ENCODE results near the gene RXRB. TPM values are rescaled to one million over a fixed set of nuclear protein-coding genes. Genes with fewer than 3 reads are reported as not detected.

Gene RXRB
- total and polyA plus RNA-seq, 2 of the 13 experiments (the other 11 are each of a cell fraction or from before 2014, with no cell fraction given) = 26.7 to 55.7 TPM

DNA sequence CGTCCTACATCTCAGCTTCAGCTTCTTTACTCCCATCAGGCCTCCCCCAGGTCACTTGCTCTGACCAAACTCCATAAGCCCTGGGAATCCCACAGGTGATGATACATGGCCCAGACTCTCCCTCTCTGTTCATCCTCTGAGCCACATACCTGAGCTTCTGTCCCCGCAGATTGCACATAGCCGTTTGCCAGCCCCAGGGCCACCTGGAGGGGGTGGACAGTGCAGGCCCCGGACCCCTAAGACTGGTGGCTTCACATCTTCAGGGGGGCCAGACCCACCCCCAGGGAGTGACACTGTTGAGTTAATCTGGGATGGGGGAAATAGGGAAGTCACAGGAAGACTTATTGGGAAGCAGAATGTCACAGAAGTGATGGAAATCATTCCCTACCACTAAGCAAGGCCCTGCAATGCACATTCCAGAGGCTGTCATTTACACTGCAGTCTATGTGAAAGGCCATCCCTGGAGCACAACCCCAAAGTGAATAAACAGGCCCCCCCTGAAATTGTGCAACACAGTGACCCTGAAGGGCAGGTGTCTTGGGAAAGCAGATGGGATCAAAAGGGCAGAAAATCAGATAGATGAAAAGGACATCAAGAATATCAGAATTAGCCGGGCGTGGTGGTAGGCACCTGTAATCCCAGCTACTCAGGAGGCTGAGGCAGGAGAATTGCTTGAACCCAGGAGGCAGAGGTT, 2.2 kb downstream of the RXRB start (continued):
- TF ChIP-seq, protein P1, sequence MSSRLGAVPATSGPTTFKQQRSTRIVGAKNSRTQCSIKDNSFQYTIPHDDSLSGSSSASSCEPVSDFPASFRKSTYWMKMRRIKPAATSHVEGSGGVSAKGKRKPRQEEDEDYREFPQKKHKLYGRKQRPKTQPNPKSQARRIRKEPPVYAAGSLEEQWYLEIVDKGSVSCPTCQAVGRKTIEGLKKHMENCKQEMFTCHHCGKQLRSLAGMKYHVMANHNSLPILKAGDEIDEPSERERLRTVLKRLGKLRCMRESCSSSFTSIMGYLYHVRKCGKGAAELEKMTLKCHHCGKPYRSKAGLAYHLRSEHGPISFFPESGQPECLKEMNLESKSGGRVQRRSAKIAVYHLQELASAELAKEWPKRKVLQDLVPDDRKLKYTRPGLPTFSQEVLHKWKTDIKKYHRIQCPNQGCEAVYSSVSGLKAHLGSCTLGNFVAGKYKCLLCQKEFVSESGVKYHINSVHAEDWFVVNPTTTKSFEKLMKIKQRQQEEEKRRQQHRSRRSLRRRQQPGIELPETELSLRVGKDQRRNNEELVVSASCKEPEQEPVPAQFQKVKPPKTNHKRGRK (CRISPR knock-in tag; IDR thresholded peaks at IDR 0.05) = no peak
- TF ChIP-seq TBX2 (CRISPR knock-in tag; IDR thresholded peaks at IDR 0.05; ENCODE audit: borderline replicate concordance) = peak; percentile 84; the same call in 1 of the 2 replicates
- TF ChIP-seq AGO1 (IDR thresholded peaks at IDR 0.05; ENCODE audit: low read depth, low read length, poor library complexity, severe bottlenecking) = no peak
- TF ChIP-seq FOXA3 (CRISPR knock-in tag; IDR thresholded peaks at IDR 0.05) = peak; percentile 97
- TF ChIP-seq ZFP90 (CRISPR knock-in tag; IDR thresholded peaks at IDR 0.05; ENCODE audit: borderline replicate concordance) = no peak; the same call in 1 of the 2 replicates
- TF ChIP-seq TBP (CRISPR knock-in tag; IDR thresholded peaks at IDR 0.05) = no peak
- TF ChIP-seq, protein P2, sequence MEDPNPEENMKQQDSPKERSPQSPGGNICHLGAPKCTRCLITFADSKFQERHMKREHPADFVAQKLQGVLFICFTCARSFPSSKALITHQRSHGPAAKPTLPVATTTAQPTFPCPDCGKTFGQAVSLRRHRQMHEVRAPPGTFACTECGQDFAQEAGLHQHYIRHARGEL (CRISPR knock-in tag; IDR thresholded peaks at IDR 0.05) = peak; percentile 66; the same call in 1 of the 2 replicates
- no peak for TF ChIP-seq ZNF777 (CRISPR knock-in tag; IDR thresholded peaks at IDR 0.05)
- no peak for TF ChIP-seq ZNF20 (CRISPR knock-in tag; IDR thresholded peaks at IDR 0.05)
- TF ChIP-seq, protein P3, sequence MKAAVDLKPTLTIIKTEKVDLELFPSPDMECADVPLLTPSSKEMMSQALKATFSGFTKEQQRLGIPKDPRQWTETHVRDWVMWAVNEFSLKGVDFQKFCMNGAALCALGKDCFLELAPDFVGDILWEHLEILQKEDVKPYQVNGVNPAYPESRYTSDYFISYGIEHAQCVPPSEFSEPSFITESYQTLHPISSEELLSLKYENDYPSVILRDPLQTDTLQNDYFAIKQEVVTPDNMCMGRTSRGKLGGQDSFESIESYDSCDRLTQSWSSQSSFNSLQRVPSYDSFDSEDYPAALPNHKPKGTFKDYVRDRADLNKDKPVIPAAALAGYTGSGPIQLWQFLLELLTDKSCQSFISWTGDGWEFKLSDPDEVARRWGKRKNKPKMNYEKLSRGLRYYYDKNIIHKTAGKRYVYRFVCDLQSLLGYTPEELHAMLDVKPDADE (CRISPR knock-in tag; IDR thresholded peaks at IDR 0.05) = no peak
- TF ChIP-seq ZNF841 (CRISPR knock-in tag; IDR thresholded peaks at IDR 0.05; ENCODE audit: borderline replicate concordance) = no peak
- TF ChIP-seq ZNF607 (CRISPR knock-in tag; IDR thresholded peaks at IDR 0.05; ENCODE audit: borderline replicate concordance) = 0 out of 2 replicates have a peak, but pooled peaks have one; percentile 51
- peak; percentile 50; the same call in 1 of the 2 replicates for TF ChIP-seq ZNF264 (CRISPR knock-in tag; IDR thresholded peaks at IDR 0.05)
- TF ChIP-seq PAWR (CRISPR knock-in tag; IDR thresholded peaks at IDR 0.05; ENCODE audit: borderline replicate concordance) = no peak
- TF ChIP-seq SMAD3 (CRISPR knock-in tag; IDR thresholded peaks at IDR 0.05) = peak; percentile 98
- no peak for TF ChIP-seq GABPA (IDR thresholded peaks at IDR 0.05; ENCODE audit: low read depth, low read length)
- no peak for TF ChIP-seq GABPA (CRISPR knock-in tag; IDR thresholded peaks at IDR 0.05; ENCODE audit: low read depth)
- TF ChIP-seq, protein P4, sequence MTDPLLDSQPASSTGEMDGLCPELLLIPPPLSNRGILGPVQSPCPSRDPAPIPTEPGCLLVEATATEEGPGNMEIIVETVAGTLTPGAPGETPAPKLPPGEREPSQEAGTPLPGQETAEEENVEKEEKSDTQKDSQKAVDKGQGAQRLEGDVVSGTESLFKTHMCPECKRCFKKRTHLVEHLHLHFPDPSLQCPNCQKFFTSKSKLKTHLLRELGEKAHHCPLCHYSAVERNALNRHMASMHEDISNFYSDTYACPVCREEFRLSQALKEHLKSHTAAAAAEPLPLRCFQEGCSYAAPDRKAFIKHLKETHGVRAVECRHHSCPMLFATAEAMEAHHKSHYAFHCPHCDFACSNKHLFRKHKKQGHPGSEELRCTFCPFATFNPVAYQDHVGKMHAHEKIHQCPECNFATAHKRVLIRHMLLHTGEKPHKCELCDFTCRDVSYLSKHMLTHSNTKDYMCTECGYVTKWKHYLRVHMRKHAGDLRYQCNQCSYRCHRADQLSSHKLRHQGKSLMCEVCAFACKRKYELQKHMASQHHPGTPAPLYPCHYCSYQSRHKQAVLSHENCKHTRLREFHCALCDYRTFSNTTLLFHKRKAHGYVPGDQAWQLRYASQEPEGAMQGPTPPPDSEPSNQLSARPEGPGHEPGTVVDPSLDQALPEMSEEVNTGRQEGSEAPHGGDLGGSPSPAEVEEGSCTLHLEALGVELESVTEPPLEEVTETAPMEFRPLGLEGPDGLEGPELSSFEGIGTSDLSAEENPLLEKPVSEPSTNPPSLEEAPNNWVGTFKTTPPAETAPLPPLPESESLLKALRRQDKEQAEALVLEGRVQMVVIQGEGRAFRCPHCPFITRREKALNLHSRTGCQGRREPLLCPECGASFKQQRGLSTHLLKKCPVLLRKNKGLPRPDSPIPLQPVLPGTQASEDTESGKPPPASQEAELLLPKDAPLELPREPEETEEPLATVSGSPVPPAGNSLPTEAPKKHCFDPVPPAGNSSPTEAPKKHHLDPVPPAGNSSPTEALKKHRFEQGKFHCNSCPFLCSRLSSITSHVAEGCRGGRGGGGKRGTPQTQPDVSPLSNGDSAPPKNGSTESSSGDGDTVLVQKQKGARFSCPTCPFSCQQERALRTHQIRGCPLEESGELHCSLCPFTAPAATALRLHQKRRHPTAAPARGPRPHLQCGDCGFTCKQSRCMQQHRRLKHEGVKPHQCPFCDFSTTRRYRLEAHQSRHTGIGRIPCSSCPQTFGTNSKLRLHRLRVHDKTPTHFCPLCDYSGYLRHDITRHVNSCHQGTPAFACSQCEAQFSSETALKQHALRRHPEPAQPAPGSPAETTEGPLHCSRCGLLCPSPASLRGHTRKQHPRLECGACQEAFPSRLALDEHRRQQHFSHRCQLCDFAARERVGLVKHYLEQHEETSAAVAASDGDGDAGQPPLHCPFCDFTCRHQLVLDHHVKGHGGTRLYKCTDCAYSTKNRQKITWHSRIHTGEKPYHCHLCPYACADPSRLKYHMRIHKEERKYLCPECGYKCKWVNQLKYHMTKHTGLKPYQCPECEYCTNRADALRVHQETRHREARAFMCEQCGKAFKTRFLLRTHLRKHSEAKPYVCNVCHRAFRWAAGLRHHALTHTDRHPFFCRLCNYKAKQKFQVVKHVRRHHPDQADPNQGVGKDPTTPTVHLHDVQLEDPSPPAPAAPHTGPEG (CRISPR knock-in tag; IDR thresholded peaks at IDR 0.05) = no peak
